ENCODE measurements around the gene SPATA4.

SPATA4 gene

DNA sequence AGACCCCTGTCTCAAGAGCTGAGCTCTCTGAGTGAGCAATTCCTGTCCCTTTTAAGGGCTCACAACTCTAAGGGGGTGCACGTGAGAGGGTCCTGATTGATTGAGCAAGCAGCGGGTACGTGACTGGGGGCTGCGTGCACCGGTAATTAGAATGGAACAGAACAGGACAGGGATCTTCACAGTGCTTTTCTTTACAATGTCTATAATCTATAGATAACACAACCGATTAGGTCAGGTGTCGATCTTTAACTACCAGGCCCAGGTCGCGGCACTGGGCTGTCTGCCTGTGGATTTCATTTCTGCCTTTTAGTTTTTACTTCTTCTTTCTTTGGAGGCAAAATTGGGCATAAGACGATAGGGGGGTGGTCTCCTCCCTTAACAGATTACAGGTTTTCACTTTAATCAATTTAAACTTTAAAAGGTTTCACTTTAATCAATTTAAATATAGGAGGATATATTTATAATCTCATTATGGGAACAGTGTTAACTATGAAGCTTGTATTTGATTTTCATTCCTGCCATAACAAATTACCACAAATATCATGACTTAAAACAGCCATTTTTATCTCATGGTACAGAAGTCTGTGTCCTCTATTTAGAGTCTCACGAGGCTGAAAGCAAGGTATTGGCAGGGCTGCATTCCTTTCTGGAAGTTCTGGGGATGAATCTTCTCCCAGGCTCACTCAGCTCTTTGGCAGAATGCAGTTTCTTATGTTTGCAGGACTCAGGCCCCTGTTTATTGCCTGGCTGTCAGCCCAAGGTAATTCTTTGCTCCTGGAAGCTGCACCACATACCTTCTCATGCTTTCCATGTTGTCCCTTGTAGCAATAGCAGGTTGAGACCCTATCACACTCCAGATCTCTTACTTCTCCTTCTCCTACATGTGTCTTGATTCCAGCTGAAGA lies 5.2 kb downstream of the SPATA4 start:
- DNase-seq: no peak

DNA sequence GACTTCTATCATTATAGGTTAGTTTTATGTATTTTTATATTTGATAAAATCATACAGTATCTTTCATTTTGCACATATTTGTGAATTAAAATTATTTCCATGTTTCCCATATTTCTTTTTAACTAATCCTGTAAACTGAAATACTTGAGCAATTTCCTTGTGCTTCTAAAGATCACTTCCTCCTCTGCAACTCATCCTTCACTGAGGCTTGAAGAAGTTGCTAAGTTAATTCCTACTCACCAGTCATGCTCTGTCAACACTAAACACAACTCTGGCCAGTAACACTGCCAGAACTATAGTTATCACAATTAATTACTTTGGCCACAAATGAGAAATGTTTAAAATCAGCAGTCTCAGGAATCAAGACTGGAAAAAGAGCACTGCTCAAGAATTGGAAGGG lies 6.7 kb downstream of the SPATA4 start:
- DNase-seq: no peak

DNA sequence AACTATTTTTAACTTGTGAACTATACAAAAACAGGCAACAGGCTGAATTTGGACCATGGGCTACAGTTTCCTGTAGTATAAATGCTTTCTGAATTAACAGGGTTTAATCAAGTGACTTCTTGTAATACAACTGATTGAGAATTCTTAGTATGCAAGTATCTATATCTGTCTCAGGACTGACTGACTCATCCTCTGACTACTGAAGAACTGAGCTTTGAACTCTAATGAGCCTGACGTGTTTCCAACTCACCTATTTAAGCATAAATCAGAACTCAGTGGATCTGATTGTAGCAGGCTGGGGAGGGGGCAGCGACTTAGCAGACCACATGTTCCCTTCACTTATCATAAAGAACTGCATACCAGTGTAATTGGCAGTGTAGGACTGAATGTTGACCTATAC lies 7.8 kb downstream of the SPATA4 start:
- DNase-seq: no peak

DNA sequence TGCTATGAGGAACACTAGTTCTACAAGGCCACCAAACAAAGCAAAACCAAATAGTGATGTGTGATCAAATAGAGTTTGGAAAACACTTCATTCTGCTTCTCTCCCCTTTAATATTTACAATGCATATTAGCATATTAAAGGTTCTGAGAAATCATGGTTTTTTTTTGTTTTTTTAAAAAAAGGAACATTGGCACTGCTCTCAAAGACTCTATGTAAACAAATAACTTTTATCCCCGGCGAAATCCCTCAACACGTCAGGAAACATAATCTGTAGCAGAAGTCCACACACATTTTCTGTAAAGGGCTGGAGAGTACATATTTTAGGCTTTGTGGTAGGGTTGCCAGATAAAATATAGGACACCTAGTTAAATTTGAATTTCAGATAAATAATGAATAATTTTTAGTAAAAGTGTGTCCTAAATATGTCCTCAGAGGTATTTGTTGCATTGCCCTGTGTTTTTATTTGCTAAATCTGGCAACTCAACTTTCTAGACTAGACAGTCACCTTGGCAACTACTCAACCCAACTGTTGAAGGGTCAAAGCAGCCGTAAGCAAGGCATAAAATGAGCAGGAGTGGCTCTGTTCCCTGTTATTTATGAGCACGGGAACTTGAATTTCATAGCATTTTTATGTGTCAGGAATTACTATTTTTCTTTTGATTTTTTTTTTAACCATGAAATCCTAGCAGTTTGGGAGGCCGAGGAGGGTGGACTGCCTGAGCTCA lies 8.6 kb downstream of the SPATA4 start:
- no peak for DNase-seq

DNA sequence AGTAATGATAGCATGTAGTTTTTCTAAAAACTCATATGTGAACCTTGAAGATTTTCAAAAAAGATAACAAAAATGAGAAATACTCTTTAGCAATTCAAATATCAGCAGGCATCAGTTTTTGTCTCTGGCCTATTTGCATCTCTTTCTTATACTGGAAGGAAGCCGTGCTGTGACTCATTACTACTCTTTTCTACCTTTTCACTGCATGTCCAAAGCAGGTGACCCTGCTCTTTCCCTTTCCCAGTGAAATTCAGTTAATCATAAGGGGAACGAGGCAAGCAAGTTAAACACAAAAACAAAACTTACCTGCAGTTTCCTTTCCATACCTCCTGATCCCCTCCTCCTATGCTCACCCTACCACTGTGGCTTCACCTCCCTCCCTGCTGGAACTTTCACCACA lies 9.3 kb downstream of the SPATA4 start:
- no peak for DNase-seq

DNA sequence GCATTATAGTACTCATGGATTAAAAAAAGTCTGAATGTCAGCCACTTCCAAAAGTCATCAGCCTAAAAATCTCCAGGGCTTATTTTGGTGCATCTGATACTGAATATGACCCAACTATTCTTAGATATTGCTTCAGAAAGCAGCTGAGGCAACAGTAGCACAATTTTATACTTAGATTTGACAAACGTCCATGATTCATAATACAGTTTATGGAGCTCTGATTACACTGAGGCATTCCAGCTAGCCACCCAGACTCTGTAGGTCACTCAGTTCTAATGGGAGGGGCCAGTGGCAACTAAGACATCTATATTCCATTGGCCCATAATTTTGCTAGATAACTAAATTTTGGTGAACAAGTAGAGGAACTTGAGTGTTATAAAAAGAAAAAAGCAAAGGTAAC lies 10.3 kb downstream of the SPATA4 start:
- no peak for DNase-seq

DNA sequence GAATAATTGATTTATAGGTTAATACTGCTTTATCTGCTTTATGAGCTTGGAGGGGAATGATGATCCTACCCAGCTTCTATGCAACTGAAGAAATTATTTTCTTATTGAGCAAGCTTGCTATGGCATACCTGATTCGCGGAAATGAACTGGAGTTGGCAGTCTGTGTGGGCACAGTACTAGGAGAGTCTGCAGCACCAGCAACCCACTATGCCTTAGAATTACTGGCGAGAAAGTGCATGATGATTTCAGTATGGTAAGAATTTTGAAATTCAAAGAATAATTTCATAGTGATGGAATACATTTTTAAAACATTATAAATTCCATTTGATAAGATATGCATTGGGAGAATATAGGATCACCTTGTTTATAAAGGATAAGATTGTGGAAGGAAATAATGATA lies 32.3 kb downstream of the SPATA4 start:
- DNase-seq: no peak

DNA sequence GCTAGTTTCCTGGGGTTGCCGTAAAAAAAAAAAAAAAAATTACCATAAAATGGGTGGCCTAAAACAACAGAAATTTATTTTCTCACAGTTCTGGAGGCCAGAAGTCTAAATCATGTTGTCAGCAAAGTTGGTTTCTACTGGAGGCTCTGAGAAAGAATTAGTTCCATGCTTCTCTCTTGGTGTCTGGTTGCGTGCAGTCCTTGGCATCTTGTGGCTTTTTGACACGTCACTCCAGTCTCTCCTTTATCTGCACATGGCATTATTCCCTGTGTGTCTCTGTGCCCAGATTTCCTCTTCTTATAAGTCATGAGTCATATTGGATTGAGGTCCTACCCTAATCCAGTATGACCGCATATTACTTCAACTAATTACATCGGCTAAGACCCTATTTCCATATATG lies 38.7 kb downstream of the SPATA4 start:
- DNase-seq: no peak

DNA sequence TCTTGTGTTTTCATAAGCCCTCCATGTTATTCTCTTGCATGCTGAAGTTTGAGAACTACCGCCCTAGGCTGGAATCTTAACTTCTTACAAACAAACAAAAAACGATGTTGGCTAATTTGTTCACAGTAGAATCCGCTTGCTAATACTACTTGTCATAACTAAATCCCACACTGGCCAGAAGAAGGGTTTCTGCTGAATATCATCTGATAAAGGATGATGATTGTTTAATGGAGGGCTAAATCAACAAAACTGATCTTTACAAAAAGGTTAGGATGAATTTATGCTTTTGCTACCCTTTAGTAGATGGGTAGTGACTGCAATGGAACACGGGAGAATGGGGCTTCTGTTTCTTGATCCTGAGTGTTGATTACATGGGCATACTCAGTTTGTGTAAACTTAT lies 42.3 kb downstream of the SPATA4 start:
- DNase-seq: no peak

DNA sequence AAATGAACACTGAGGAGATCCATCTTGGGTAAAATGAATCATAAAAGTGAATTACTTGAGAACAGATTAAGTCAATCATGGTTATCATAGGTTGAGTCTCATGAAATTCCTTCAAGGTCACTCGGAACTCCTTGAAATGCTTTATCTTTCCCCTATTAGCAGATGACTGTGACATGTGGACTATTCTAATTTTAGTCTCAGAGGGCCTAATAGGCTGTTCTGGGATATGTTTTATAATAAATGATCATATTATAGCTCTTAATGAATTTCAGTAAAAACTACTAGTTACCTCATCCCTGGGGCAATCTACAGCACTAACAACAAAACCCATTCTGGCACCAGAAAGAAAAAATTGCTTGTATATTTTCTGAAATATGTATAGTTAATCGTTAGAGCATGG lies 44.7 kb downstream of the SPATA4 start:
- no peak for DNase-seq

DNA sequence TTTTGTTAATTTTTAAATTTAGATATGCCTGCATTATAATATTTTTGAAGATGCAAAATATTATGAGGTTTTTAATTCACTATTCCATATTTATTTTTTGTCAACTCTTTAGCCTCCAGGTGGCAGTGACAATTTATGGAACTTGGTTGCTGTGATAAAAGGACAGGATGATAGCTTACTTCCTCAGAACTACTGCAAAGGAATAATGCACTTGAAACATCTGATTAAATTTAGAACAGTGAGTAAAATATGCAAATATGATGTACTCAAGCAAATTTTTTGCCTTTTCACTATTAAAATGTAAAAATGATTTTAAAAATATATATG lies 45.1 kb downstream of the SPATA4 start:
- no peak for DNase-seq

DNA sequence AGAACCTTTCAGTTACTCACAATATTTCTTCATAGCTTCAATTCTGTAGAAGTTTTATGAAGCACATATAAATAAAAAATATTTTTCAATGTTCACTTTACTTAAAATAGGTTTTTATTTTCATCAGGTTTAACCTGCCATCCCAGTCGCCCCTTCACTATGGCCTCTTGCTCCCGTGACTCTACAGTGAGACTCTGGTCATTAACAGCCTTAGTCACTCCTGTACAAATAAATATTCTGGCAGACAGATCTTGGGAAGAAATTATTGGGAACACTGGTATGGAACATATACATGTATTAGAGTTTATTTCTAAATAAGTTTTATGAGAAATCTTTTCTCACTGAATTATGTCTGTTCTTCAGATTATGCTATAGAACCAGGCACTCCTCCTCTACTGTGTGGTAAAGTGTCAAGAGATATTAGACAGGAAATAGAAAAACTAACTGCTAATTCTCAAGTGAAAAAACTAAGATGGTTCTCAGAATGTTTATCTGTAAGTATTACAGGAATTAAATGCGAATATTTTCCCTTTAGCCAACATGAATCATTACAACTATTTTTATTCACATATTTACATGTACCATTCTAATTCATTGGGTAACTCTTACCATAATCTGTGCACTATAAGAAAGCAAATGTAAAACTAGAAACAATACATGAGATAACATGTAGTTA lies 45.6 kb downstream of the SPATA4 start:
- no peak for DNase-seq

DNA sequence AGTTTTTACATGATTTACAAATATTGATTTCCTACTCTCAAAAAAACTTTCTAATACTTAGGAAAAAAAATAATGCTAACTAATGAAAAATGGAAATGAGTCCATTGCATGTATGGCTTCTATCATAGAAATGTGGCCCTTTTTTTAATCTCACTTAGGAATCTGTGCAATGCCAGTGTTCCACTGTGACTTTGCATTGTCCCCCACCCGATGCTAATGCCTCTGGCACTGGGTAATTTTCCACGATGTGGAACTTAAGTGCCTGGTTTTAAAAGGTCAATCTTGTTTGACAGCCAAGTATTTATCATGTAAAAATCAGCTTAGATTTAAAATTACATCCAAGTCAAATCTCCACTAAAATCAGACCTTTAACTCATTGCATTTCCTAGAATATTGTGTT lies 53.1 kb downstream of the SPATA4 start:
- no peak for DNase-seq

DNA sequence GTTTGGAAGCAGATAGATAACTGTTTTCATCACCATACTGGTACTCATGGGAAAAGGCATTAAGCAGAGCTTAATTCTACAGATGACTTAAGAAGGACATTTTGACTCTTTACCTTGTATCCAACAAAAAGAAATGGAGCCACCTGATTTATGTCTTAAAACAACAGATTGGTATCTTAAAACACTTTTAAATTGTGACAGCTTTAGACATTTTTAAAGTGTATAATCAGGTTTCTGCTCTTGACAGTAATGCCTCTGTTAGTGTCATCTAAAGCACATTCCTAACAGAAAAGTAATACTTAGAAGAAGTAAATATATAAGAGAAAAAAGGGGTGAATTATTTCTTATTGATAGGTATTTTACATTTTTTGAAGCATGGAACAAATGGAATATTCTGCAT lies 55.9 kb downstream of the SPATA4 start:
- no peak for DNase-seq

DNA sequence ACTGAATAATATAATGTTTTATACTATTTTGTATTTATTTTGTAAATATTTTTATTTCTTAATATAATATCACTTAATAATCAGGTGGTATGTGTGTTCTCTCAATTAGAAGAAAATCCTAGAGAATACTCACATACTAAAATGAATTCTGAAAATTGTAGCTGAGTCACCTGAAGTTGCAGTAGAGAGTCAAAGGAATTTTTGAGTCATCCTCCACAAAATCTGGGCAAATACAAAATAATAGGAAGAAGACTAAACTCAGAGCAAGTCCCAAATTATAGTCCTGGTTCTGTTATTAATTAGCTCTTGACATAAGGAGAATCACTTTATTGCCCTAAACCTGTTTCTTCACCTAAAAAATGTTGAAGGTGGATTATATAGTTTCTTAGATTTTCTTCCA lies 57.8 kb downstream of the SPATA4 start:
- no peak for DNase-seq

DNA sequence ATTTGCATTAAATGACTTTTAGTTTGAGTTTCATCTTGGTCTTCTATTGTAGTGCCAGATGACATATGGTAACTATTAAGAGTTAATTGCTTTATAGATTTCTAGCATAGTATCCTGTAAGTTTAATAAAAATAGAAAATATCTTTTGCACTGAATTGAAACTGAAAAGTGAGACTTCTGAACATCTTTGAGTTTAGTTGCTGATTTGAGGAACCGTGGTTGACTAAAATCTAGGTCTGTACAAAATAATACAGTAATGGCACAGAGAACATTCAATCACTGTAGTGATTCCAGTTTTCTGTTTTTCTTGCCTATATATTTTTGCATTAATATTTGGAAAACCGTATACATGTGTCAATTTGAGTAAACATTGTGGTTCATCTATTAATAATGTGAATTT lies 60.7 kb downstream of the SPATA4 start:
- no peak for DNase-seq
